Measurements from ENCODE around the gene TOPBP1.

Gene TOPBP1

DNA sequence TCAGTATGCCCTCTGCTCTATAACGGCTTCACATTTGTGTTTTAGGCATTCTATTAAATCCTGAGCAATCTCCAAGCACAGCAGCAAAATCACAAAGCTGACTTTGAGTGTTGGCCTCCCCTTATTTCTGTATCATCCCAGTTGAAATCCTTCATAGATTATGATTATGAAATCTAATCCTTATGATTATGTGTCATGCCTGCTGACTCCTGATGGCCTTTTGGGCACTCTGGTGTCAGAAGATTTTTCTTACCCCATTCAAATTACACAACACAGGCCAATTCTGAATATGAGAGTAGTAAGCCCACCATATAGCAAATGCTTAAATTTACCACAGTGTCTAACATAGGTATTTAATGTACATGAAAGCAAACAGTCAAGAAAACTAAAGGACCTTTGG lies 53.9 kb downstream of the TOPBP1 start:
- DNase-seq (ENCODE audit: low spot score) = no peak

DNA sequence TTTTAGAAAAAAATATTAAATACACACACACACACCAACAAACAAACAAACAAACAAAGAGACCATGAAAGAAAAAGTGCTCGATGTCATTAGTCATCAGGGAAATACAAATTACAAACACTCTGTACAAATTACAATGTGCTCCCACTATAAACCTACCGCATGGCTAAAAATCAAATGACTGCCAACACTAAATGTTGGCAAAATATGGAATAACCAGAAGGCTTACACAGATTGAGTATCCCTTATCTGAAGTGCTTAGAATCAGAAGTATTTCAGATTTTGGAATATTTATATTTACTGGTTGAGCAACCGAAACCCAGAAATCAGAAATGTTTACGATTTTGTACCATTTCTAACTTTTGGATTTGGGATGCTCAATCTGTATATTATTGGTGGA lies 54.8 kb downstream of the TOPBP1 start:
- DNase-seq (ENCODE audit: low spot score) = no peak

DNA sequence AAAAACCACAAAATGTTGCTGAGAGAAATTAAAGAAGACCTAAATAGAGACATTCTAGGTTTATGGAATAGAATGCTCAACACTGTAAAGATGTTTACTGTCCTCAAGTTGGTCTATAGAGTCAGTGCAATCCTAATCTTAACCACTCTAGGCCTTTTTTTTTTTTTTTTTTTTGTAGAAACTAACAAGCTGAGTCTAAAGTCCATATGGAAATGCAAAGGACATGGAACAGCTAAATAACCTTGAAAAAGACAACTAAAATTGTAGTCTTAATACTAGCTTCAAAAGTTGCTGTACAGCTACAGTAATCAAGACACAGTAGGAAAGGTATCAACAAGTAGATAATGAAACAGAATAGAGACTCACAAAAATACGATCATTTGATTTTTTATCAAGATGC lies 55.4 kb downstream of the TOPBP1 start:
- DNase-seq (ENCODE audit: low spot score) = no peak

DNA sequence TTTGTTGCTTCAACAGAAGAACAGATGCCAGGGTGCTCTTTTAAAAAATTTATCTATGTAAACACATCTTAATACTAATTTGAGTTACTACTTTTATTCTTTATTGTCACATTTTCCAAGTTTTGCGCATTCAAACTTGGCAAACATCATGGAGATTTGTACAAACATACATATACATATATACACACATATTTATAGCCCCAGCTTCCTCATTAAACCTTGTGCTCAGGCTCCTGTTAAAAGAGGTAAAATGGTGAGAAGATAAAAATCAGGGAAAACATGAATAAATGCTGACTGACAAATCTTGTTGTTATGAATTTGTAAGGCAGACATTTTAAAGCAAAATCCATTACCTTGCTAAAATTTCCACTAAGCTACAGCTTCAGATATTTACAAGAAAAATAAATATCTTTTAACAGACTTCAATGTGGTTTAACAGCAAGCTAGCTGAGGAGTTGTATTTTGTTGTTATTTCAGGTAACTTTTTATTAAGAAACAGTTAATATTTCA lies 61.1 kb downstream of the TOPBP1 start:
- DNase-seq (ENCODE audit: low spot score) = no peak

DNA sequence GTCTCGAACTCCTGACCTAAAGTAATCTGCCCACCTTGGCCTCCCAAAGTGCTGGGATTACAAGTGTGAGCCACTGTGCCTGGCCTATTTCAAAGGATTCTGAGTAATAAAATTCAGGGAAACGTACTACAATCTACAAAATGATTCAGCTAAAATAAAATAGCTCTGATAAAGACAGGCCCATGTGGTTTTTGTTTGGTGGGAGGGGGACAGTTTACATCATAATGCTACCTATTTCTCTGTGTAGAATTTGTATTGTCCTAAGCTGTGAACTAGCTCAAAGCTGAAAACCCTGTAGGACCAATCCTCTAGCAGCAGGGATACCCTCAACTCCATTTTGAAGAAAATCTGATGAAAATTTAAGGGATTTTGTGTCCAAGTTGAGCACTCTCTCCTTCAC lies 62.5 kb downstream of the TOPBP1 start:
- DNase-seq (ENCODE audit: low spot score) = no peak

DNA sequence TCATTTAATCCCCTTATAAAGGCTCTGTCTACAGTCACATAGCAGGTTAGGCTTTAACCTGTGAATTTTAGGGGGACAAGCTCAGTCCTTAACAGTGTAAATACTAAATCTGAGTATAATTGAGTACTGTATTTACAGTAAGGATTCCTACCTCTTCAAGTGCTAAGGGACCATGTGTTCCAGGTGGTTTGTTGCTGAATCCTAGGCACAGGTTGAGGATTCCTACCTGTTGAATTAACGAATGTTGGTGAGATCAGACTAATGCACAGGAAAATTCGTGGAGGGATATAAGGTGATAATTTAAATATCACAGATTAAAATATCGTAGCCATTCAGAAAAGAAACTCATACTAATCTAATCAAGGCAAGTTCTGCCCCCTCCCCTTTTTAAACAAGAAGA lies 63.3 kb downstream of the TOPBP1 start:
- no peak for DNase-seq (ENCODE audit: low spot score)

DNA sequence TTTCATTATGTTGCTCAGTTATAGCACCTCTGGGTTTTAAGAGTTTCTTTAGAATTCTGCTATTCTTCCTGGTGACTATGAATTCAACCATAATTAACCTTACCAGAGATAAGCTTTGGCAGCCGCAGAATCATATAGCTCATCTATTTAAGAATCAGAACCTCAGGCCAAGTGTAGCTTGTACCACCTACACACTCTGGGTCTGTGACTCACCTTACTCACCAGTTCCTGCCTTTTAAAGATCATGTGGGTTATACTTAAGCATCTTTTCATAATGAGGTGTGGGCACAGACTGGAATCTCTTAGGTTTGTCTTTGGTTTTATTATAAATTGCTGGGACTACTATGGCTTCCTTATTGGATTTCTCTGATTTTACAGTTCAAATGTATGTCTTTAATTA lies 66.4 kb downstream of the TOPBP1 start:
- no peak for DNase-seq (ENCODE audit: low spot score)

DNA sequence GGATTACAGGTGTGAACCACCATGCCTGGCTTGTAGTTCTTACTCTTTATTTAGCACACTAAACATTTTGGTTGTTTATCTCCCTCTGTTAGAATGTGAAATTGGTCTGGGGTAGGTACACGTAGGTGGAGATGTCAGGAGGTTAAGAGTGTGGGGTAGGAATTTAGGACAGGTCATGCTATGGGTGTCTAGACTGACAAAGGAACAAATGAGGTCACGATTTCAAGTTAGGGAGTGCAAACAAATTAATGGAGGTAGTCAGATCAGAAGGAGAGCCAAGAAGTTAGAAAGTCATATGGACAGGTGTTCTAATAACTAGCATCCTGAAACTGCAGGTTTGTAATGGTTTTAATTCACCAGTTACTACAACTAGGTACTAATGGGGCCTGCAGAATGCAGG lies 68.5 kb downstream of the TOPBP1 start:
- DNase-seq (ENCODE audit: low spot score) = no peak

DNA sequence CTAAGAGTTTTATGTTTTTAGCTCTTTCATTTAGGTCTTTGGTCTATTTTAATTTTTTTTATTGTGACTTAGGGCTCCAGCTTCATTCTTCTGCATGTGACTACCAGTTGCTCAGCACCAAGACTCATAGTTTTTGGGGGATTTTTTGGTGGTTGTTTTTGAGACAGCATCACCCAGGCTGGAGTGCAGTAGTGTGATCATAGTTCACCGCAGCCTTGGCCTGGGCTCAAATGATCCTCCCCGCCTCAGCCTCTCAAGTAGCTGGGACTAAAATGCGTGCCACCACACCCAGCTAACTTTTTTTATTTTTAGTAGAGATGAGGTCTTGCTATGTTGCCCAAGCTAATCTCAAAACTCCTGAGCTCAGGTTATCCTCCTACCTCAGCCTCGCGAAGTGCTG lies 68.9 kb downstream of the TOPBP1 start:
- DNase-seq (ENCODE audit: low spot score) = no peak

DNA sequence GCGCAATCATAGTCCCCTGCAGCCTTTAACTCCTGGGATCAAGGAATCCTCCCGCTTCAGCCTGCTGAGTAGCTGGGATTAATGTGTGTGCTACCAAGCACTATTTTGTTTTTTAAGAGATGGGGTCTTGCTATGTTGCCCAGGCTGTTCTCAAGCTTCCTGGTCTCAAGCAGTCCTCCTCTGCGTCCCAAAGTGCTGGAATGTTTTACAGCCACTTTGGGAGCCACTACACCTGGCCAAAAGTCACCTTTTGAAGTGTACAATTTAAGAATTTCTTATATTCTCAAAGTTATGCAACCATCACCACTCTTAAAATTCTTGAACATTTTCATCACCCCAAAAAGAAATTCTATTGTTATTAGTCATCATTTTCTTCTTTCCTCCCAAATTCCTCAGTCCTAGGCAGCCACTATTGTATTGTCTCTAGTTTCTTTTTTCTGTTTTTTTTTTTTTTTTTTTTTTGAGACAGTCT lies 70.4 kb downstream of the TOPBP1 start:
- DNase-seq (ENCODE audit: low spot score) = peak; percentile 42

DNA sequence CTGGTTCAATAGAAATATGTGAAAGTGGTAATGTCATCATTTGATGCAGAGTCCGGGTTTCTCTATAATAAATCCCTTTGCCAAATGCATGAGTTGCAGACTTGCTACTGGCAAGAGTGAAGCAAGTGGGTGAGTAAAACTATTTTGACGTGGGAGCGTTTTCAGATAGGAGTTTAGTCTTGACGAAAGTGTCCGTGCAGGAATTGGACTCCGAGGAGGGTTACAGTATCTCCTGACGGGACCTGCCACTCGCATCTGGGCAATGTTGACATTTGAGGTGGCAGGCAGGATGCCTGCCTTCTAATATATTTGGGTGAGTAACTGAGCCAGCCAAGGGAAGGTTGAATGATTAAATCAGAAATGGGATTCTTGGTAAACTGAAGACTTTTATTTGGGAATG lies 72.2 kb downstream of the TOPBP1 start:
- DNase-seq (ENCODE audit: low spot score) = no peak

DNA sequence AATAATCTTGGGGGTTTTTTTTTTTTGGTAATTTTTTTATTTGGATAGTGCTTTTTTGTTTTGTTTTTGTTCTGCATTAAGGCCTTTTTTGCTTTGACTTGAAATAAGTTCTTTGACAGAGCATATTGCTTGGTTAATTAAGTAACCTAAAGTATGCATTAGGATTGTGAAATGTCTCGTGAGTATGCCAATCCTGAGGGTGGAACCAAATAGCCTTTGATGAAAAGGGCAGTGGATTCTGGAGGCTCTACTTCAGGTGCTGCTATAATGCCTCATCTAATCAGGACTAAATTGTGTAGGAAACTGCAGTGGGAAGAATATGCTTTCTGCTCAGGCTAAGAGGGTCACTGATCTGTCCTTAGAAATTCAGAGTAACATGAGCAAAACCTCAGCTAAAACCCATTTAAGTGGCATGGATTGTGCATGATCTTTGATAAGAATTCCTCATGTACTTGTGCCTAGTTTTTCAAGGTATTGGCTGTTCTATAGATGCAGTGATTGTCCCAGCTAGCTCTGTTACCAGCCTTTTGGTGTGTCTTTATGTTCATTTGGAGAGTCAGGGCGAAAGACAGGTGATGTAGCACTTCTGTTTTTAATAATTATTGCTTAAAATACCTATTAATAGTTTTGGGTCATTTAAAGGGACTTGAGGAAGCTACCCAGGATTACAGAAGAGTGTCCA lies 72.8 kb downstream of the TOPBP1 start:
- DNase-seq (ENCODE audit: low spot score) = no peak

DNA sequence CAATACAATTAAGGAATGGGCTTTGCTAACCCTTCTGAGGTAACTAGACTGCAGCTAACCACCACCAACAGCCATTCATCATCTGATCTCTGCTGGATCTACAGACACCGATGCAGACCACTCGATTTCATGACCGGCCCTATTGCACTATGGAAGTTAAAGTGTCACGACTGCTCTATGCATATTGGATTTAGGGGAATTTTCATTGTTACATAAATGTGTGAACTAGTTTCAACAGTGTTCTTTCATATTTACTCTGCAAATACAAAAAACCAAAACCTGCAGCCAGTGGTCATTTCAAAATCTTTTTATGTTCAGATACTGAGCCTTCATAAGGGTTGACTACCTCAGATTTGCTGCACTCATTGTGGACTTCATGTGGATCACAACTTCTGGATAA lies 73.7 kb downstream of the TOPBP1 start:
- no peak for DNase-seq (ENCODE audit: low spot score)

DNA sequence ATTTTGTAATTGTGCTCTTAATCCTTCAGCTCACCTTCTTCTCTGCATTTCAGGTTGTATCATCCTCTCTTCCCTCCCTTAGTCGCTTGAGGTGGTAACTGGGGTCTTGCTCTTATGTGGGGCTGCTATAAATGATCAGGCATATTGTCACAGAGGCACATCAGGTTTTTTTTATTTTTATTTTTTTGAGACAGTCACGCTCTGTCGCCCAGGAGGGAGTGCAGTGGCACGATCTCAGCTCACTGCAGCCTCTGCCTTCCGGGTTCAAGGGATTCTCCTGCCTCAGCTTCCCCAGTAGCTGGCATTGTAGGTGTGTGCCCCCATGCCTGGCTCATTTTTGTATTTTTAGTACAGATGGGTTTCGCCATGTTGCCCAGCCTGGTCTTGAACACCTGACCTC lies 78.3 kb downstream of the TOPBP1 start:
- DNase-seq (ENCODE audit: low spot score) = no peak

DNA sequence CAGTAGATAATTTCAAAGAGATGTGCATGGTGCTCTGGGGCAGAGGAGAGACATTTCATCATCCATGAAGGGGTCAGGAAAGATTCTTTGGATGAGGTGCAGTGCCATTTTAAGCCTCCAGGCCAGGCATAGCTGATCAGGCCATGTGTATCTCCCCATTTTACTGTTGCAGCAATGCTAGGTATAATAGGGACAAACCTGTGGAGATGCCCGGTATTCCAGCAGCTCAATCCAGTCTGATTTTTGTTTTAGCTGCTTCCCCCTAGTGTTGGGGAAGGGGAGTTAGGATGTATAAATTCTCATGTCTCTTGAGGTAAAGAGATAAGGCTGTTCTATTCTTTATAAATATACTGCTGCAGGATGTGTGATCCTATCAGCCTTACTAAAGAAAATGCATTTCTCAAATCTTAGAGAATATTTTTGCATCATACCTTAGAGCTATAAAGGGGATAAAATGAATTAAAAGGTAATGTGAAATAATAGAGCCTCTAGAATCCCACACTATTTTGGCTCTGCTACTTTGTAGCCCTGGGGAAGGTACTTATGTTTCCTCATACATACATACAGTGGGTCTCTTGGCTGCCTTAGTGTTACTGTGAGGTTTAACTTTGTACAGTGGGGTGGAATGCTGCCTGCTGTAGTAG lies 83.1 kb downstream of the TOPBP1 start:
- peak; percentile 37 for DNase-seq (ENCODE audit: low spot score)

DNA sequence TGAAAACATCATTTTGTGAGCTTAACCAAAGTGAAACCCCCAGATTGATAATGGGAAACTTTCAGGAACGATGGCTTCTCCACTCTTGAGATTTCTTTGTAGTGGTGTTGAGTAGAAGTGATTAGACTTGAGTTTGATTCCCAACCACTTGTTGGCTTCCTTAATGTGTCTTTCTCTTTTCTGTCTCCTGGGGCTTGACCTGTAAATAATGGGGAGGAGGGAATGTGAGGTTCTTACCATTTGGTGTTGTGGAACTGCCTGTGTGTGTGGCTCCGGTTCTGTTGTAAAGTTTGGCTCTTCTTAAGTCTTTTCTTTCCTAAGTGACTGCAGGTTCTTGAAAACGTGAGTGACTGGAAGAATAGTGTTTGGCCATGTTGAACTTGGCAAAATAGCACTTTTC lies 85.6 kb downstream of the TOPBP1 start:
- no peak for DNase-seq (ENCODE audit: low spot score)

DNA sequence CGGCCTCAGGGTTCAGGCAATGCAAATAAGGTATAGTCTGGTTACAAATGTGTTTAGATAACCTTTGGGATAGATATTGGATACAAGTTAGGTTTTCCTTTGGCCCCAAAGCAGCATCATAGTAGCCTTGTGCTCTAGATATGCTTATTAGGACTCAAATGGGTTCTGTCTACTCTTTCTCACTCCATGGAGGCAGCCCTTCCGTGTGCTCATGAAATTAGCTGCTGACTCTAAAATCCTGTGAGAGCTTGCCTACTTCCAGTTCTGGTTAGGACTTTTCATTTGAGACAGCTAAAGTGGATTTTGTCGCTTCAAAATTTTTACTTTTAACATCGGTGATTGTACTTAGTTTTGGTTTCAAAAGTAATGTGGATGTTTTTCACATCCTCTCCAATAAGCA lies 86.7 kb downstream of the TOPBP1 start:
- no peak for DNase-seq (ENCODE audit: low spot score)

DNA sequence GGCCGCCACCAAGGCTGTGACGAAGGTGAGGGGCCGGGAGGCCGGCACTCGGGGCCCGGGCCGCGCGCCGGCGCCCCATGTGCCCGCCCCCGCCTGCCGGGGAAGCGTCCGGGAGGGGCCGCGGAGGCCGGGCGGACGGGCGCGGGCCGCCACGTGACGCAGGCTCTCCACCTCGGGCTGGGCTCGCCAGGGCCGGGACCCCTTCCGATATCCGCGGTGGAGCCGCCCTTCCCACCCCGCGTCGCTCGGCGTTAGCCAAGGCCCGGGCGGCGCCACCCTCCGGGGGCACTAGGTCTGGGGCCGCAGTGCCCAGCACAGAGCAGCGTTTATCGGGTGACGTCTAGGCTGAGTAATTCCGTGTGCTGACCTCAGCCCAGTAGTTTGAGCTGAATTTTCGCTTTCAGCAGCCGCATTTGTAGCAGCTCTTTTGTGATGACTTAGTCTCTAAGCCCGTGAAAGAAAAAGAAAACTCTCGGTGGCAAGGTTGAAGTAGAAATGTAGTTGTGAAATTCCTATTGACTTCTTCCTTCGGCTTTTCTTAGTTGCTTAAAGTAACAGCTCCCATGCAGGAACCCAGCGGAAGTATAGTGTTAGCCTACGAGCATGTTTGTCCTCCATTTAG lies 87.4 kb downstream of the TOPBP1 start:
- DNase-seq (ENCODE audit: low spot score) = peak; percentile 64

DNA sequence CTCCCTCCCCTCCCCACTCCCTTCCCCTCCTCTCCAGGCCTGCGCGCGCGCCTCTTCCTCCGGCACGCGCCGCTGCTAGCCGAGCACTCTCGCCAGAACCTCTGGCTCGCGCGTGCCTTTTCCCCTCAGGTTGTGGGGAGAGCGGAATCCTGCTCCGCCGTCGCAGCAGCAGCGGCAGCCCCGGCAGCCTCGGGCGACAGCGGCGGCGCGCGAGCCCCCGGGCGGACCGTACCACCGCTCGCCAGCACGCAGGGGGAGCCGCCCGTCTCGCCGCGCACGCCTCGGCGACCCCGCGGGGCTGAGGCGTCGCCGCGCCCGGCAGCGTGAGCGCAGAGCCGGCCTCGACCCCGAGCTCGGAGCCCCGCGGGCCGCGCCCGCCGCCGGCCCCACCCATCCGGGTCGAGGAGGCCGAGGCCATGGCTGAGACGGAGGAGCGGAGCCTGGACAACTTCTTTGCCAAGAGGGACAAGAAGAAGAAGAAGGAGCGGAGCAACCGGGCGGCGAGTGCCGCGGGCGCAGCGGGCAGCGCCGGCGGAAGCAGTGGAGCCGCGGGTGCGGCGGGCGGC lies 88.0 kb downstream of the TOPBP1 start, which contains the start of gene CDV3:
TSS of gene CDV3 (plus strand) at position 58 of the 566 bp plus-strand sequence. CDS start at position 417, 359 bp downstream.
- DNase-seq (ENCODE audit: low spot score) = no peak

DNA sequence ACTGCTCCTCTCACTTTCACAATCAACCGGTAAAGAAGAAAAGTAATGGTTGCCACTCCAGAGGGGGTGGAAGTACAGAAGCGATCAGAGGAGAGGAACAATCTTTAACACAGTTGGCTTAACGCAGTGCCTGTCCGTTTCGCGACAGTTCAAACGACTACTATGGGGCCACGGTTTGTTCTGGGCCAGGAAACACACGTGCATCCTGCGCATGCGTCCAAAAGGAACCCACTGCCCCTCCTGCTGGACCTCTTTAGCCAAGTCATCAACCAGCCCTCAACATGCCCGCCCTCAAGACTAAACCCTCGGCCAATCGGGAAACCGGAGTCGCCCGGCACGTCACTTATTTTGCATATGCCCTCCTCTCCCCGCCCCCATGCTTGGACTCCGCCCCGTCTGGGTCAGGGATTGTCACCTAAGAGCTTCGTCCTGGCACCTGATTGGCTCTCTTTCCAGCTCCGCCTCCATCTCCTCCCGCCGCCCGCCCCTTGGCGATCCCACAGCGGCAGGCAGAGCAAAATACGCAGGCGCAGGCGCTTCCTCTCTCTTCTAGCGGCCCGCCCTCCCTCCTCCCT lies 88.6 kb downstream of the TOPBP1 start:
- DNase-seq (ENCODE audit: low spot score) = peak; percentile 93

DNA sequence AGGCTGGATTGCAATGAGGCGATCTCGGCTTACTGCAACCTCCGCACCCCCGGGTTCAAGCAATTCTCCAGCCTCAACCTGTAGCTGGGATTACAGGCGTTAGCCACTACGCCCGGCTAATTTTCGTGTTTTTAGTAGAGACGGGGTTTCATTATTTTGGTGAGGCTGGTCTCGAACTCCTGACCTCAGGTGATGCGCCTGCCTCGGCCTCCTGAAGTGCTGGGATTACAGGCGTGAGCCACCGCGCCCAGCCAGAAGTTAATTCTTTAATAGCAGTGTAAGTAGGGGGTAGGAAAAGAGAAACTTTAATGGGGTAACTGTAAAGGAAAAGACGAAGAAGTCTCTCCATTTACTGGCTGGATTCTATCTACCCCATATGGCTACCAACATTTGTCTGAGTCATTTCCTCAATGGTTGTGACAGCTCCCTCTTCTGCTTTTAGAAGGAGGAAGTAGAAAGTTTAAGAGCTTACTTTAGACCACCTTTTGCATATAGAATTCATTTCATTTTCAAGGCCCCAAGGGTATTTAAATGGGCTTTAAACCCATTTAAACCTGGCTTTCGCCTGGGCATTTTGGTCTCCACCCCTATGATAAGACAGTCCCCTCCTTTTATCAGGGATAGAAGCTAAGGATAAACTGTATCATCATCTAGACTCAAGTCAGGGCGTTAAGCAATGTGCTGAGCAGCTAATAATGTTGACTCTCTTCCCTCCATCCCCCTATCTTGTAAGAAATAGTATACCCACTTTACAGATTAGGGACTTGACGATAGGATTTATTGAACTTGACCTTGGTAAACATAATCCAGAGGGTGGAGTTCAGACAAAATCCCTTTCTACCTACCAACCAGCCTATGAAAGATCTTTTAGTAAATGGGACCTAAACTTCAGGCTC lies 89.3 kb downstream of the TOPBP1 start:
- no peak for DNase-seq (ENCODE audit: low spot score)

All from AG08396 (cell line).